ENCODE data around the gene ULBP3. TPM values are rescaled to one million over a fixed set of nuclear protein-coding genes. Genes with fewer than 3 reads are reported as not detected.

Gene ULBP3
- total and polyA plus RNA-seq, 9 of the 15 experiments (the other 6 are each of a cell fraction or from before 2014, with no cell fraction given) = 0.25 to 0.33 TPM; not detected in 7

DNA sequence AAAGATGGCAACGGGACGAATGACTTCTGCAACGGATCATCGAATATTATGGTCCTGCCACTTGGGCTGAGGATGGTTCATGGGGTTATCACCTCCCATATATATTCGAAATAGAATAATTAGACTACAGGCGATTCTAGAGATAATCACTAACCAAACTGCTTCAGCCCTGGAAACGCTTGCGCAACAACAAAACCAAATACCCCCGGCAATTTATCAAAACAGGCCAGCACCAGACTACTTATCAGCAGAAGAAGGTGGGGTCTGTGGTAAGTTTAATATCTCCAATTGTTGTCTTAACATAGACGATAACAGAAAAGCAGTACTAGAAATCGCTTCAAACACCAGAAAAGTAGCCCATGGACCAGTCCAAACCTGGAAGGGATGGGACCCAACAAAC lies 31.0 kb upstream of the ULBP3 start (continued):
- peak; percentile 30; the same call in 1 of the 2 replicates for TF ChIP-seq SOX6 (IDR thresholded peaks at IDR 0.05)
- no peak for TF ChIP-seq ZNF311 (CRISPR knock-in tag; IDR thresholded peaks at IDR 0.05)
- TF ChIP-seq CEBPG (CRISPR knock-in tag; IDR thresholded peaks at IDR 0.05) = no peak
- peak; percentile 68 to 84 for TF ChIP-seq CEBPG (tag; conservative IDR thresholded peaks at IDR 0.05 in 1 of 2, IDR thresholded peaks at IDR 0.05 in 1 of 2)
- TF ChIP-seq KLF16 (IDR thresholded peaks at IDR 0.05) = peak; percentile 16; the same call in 1 of the 2 replicates
- TF ChIP-seq, protein P1, sequence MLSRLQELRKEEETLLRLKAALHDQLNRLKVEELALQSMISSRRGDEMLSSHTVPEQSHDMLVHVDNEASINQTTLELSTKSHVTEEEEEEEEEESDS (CRISPR knock-in tag; IDR thresholded peaks at IDR 0.05) = no peak
- no peak for TF ChIP-seq ZNF785 (CRISPR knock-in tag; IDR thresholded peaks at IDR 0.05)
- TF ChIP-seq NR4A1 (CRISPR knock-in tag; IDR thresholded peaks at IDR 0.05) = no peak
- TF ChIP-seq NR4A1 (tag; IDR thresholded peaks at IDR 0.05) = no peak
- TF ChIP-seq WHSC1 (IDR thresholded peaks at IDR 0.05; ENCODE audit: low read length) = no peak
- TF ChIP-seq XRCC3 (IDR thresholded peaks at IDR 0.05) = no peak
- TF ChIP-seq TCF3 (CRISPR knock-in tag; IDR thresholded peaks at IDR 0.05) = peak; percentile 44; the same call in 1 of the 2 replicates
- TF ChIP-seq RB1 (IDR thresholded peaks at IDR 0.05; ENCODE audit: low read depth) = no peak
- no peak for TF ChIP-seq CTBP1 (IDR thresholded peaks at IDR 0.05; ENCODE audit: borderline replicate concordance)
- TF ChIP-seq NFE2L1 (tag; IDR thresholded peaks at IDR 0.05; ENCODE audit: borderline replicate concordance, low read depth) = no peak
- TF ChIP-seq, protein P2, sequence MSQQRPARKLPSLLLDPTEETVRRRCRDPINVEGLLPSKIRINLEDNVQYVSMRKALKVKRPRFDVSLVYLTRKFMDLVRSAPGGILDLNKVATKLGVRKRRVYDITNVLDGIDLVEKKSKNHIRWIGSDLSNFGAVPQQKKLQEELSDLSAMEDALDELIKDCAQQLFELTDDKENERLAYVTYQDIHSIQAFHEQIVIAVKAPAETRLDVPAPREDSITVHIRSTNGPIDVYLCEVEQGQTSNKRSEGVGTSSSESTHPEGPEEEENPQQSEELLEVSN (IDR thresholded peaks at IDR 0.05; ENCODE audit: borderline replicate concordance in 1 of 2, extremely low read depth in 1 of 2, insufficient read depth in 1 of 2, insufficient read length in 1 of 2, low read depth in 1 of 2, low read length in 1 of 2, poor library complexity in 1 of 2, severe bottlenecking in 1 of 2) = no peak
- peak; percentile 78 for TF ChIP-seq TEAD4 (IDR thresholded peaks at IDR 0.05; ENCODE audit: low read length)
- TF ChIP-seq TEAD4 (CRISPR knock-in tag; IDR thresholded peaks at IDR 0.05; ENCODE audit: borderline replicate concordance) = no peak
- no peak for TF ChIP-seq ZSCAN29 (IDR thresholded peaks at IDR 0.05)
- 0 out of 4 replicates have a peak, but pooled peaks of 1 of the 2 experiments have one; percentile 30 for TF ChIP-seq RCOR1 (IDR thresholded peaks at IDR 0.05; ENCODE audit: borderline replicate concordance in 1 of 2, low read depth in 2 of 2, low read length in 2 of 2)
- TF ChIP-seq, protein P3, sequence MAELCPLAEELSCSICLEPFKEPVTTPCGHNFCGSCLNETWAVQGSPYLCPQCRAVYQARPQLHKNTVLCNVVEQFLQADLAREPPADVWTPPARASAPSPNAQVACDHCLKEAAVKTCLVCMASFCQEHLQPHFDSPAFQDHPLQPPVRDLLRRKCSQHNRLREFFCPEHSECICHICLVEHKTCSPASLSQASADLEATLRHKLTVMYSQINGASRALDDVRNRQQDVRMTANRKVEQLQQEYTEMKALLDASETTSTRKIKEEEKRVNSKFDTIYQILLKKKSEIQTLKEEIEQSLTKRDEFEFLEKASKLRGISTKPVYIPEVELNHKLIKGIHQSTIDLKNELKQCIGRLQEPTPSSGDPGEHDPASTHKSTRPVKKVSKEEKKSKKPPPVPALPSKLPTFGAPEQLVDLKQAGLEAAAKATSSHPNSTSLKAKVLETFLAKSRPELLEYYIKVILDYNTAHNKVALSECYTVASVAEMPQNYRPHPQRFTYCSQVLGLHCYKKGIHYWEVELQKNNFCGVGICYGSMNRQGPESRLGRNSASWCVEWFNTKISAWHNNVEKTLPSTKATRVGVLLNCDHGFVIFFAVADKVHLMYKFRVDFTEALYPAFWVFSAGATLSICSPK (IDR thresholded peaks at IDR 0.05; ENCODE audit: borderline replicate concordance) = no peak
- no peak for TF ChIP-seq MXI1 (IDR thresholded peaks at IDR 0.05; ENCODE audit: low read depth, low read length)
- TF ChIP-seq, protein P4, sequence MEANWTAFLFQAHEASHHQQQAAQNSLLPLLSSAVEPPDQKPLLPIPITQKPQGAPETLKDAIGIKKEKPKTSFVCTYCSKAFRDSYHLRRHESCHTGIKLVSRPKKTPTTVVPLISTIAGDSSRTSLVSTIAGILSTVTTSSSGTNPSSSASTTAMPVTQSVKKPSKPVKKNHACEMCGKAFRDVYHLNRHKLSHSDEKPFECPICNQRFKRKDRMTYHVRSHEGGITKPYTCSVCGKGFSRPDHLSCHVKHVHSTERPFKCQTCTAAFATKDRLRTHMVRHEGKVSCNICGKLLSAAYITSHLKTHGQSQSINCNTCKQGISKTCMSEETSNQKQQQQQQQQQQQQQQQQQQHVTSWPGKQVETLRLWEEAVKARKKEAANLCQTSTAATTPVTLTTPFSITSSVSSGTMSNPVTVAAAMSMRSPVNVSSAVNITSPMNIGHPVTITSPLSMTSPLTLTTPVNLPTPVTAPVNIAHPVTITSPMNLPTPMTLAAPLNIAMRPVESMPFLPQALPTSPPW (CRISPR knock-in tag; IDR thresholded peaks at IDR 0.05) = peak; percentile 36; the same call in 1 of the 2 replicates
- TF ChIP-seq PML (IDR thresholded peaks at IDR 0.05; ENCODE audit: low read length) = 0 out of 2 replicates have a peak, but pooled peaks have one; percentile 24
- no peak for TF ChIP-seq SMAD2 (IDR thresholded peaks at IDR 0.05; ENCODE audit: low read depth, low read length)
- peak; percentile 87 for TF ChIP-seq CEBPB (tag; IDR thresholded peaks at IDR 0.05)
